Thyroid gland (tissue), 4 donors: Measurements from ENCODE around the gene SCN3A. TPM values are rescaled to one million over a fixed set of nuclear protein-coding genes. Genes with fewer than 3 reads are reported as not detected.

Experiments used
- DNase-seq, 2 donors: peaks; one replicate each; pipeline ENCODE4 v3.0.0-alpha.2; 2019
- H3K27ac ChIP-seq, 3 donors: fragments of 200-600 bp; sonication (generic); 1 replicate in 2 of 3; 2 replicates in 1 of 3; pipeline ENCODE4 v1.5.1; 2016 to 2019; ENCODE audit warnings: mild to moderate bottlenecking in 1 of 3, moderate library complexity in 1 of 3
- H3K27me3 ChIP-seq: fragments of 200-600 bp; sonication (generic); one replicate; pipeline ENCODE4 v1.5.1; 2019
- H3K36me3 ChIP-seq, 2 donors: fragments of 200-600 bp; sonication (generic); one replicate each; pipeline ENCODE4 v1.5.1; 2016 to 2019
- H3K4me1 ChIP-seq, 2 donors: fragments of 200-600 bp; sonication (generic); one replicate each; pipeline ENCODE4 v1.5.1; 2017 to 2019
- H3K4me3 ChIP-seq, 3 donors: fragments of 200-600 bp; sonication (generic); replicated peaks in 1 of 3; 1 replicate in 2 of 3; 2 replicates in 1 of 3; pipeline ENCODE4 v1.5.1; 2016; ENCODE audit warnings: mild to moderate bottlenecking in 1 of 3
- H3K9me3 ChIP-seq: fragments of 200-600 bp; sonication (generic); one replicate; pipeline ENCODE4 v1.5.1; 2017
- POLR2A ChIP-seq, 2 donors: fragments of 450-650 bp; IDR thresholded peaks; one replicate each; pipeline ENCODE4 v1.6.1; 2017; ENCODE audit warnings: antibody characterized with exemption in 2 of 2, mild to moderate bottlenecking in 2 of 2, moderate library complexity in 1 of 2
- WGBS, 2 donors: methylation state at CpG; one replicate each; pipeline ENCODE4 v1.1.5; 2017; 5-methylcytosine and 5-hydroxymethylcytosine counted together
- intact Hi-C: fragments of 100-400 bp; cut with DNase I; formaldehyde crosslinking; loops from one replicate; pipeline ENCODE4 v1.15.1; 2023
- total RNA-seq, 4 donors: library from RNA; depleted of rRNA; stranded (reverse); fragments of >200 nt; gene quantifications; one replicate each; pipeline ENCODE4 v1.2.3, GENCODE V29; 2016
- TF ChIP-seq, protein P1 (sequence below), 6 experiments: fragments of 200-600 bp in 3 of 6; fragments of 450-650 bp in 3 of 6; sonication (generic) in 3 of 6; IDR thresholded peaks; one replicate each; pipeline ENCODE4 v1.5.1; 2016 to 2019; ENCODE audit warnings: antibody characterized with exemption in 6 of 6, mild to moderate bottlenecking in 2 of 6, inconsistent platforms in 1 of 6, moderate library complexity in 1 of 6

The SCN3A gene
- total RNA-seq, 4 donors from 2014 or later, result 3.0 to 12.5 (median 4.1) TPM

DNA sequence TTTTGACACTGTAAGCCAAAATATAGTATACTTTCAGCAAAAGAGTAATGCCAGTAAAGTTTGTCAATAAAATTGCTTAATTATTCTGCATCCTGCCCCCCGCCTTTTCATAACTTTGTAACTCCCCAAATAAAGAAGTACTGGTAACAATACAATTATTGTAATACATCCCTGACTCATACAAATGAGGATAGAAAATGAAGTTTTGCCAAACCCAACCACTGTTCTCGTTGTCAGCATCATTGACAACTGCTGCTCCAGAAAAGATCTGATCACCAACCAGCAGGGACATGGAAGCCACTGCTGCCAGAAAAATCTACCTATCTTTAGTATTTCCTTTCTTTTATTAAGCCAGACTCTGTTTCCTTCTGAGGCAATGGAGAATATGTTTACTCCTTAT is 27.1 kb downstream of the SCN3A start:
- DNase-seq, result no peak
- WGBS, 2 donors, result 75 to 91% methylated on average over 2 of the region's 2 CpGs
- no peaks in the 10 kb centered on the region for H3K4me1 ChIP-seq
- intact Hi-C loops, result no loop called here
- TF ChIP-seq, protein P1, sequence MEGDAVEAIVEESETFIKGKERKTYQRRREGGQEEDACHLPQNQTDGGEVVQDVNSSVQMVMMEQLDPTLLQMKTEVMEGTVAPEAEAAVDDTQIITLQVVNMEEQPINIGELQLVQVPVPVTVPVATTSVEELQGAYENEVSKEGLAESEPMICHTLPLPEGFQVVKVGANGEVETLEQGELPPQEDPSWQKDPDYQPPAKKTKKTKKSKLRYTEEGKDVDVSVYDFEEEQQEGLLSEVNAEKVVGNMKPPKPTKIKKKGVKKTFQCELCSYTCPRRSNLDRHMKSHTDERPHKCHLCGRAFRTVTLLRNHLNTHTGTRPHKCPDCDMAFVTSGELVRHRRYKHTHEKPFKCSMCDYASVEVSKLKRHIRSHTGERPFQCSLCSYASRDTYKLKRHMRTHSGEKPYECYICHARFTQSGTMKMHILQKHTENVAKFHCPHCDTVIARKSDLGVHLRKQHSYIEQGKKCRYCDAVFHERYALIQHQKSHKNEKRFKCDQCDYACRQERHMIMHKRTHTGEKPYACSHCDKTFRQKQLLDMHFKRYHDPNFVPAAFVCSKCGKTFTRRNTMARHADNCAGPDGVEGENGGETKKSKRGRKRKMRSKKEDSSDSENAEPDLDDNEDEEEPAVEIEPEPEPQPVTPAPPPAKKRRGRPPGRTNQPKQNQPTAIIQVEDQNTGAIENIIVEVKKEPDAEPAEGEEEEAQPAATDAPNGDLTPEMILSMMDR (IDR thresholded peaks at IDR 0.05), result no peak
- no peak for TF ChIP-seq POLR2A (IDR thresholded peaks at IDR 0.05)
- no peaks in the 10 kb centered on the region for H3K27me3 ChIP-seq
- H3K9me3 ChIP-seq, result no peaks in the 10 kb centered on the region
- no peak overlapping the region for H3K4me3 ChIP-seq
- H3K27ac ChIP-seq, result no peak overlapping the region
- no peaks in the 10 kb centered on the region for H3K36me3 ChIP-seq

DNA sequence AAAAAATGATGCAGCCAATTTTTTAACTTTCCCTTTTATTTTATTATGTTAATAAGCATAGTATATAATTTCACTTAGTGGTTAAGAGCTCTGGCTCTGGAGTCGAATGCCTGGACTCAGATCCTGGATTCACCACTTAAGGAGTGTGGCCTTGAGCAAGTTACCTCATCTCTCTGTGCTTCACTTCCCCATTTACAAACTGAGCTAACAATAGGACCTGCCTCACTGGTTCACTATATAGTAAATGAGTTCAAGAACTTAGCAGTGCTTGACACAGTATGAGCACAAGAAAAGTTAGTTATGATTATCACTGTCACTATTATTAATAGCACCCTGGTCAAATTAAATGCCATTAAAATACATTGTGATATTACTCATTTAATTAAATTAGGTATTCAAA is 30.6 kb downstream of the SCN3A start:
- no peak overlapping the region for H3K4me3 ChIP-seq
- no peak overlapping the region for H3K27ac ChIP-seq
- TF ChIP-seq POLR2A (IDR thresholded peaks at IDR 0.05), result no peak
- TF ChIP-seq, protein P1 (IDR thresholded peaks at IDR 0.05), result no peak
- no peaks in the 10 kb centered on the region for H3K4me1 ChIP-seq
- 70 to 83% methylated on average over 1 of the region's 1 CpG for WGBS, 2 donors
- no peaks in the 10 kb centered on the region for H3K36me3 ChIP-seq
- intact Hi-C loops, result no loop called here
- H3K9me3 ChIP-seq, result no peaks in the 10 kb centered on the region
- H3K27me3 ChIP-seq, result no peaks in the 10 kb centered on the region
- DNase-seq, result no peak

DNA sequence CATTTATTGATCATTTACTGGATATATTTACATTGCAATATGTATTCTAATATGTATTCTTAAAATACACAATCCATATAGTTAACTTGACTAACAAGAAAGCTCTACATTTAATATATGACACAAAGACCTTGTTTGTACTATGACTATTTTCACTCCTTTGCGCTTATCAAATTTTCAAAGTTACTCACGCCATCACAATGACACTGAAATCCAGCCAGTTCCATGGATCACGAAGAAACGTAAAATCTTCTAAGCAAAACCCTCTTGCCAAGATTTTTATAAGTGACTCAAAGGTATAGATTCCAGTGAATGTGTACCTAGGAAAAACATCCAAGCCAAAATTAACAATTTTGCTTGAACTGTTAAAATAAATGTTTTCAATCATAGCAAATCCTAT is 39.6 kb downstream of the SCN3A start:
- intact Hi-C loops, result no loop called here
- no peaks in the 10 kb centered on the region for H3K27me3 ChIP-seq
- TF ChIP-seq POLR2A (IDR thresholded peaks at IDR 0.05), result no peak
- TF ChIP-seq, protein P1 (IDR thresholded peaks at IDR 0.05), result no peak
- H3K4me3 ChIP-seq, result no peak overlapping the region
- H3K9me3 ChIP-seq, result no peaks in the 10 kb centered on the region
- 94 to 95% methylated on average over 4 of the region's 4 CpGs for WGBS, 2 donors
- no peaks in the 10 kb centered on the region for H3K4me1 ChIP-seq
- H3K27ac ChIP-seq, result no peak overlapping the region
- no peaks in the 10 kb centered on the region for H3K36me3 ChIP-seq
- DNase-seq, result no peak

DNA sequence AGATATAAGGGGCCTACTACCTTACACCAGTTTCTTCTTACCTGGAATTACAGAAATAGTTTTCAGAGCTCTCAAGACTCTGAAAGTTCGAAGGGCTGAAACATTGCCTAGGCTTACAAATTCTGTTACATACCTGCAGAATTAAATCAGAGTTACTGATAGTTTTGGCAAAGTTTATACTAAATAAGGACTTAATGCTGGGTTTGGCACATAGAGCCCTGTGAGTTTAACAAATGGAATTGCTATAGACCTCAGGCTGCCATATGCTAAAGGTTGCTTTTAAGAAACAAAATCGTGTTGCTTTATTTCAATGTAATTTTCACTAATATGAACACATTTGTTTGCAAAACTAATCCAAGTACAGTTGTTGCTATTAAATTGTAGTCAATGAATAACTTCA is 40.1 kb downstream of the SCN3A start:
- no peaks in the 10 kb centered on the region for H3K9me3 ChIP-seq
- no peak for TF ChIP-seq POLR2A (IDR thresholded peaks at IDR 0.05)
- TF ChIP-seq, protein P1 (IDR thresholded peaks at IDR 0.05), result no peak
- H3K36me3 ChIP-seq, result no peaks in the 10 kb centered on the region
- DNase-seq, result no peak
- no peak overlapping the region for H3K27ac ChIP-seq
- 92 to 95% methylated on average over 2 of the region's 2 CpGs for WGBS, 2 donors
- intact Hi-C loops, result no loop called here
- no peaks in the 10 kb centered on the region for H3K27me3 ChIP-seq
- no peak overlapping the region for H3K4me3 ChIP-seq
- H3K4me1 ChIP-seq, result no peaks in the 10 kb centered on the region

DNA sequence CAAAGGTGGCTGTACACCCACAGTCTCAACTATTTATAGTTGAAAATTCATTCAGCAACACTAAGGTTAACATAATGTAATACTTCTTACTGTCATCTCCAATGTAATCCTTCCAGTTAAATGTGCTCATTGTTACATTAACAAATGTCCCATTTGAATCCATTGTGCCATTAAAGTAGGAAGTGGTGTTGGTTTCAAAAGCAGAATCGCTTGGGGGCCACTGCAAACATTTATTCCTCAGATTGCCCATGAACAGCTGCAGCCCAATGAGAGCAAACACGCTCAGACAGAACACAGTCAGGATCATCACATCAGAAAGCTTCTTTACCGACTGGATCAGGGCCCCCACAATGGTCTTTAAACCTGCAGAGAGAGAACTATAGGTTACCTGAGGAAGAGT is 41.4 kb downstream of the SCN3A start:
- WGBS, 2 donors, result 69 to 76% methylated on average over 3 of the region's 3 CpGs
- Histone ChIP-seq H3K27me3 (no peaks in the 10 kb centered on the region), H3K36me3 (no peaks in the 10 kb centered on the region), H3K4me1 (no peaks in the 10 kb centered on the region), H3K27ac (no peak overlapping the region), H3K9me3 (no peaks in the 10 kb centered on the region), H3K4me3 (no peak overlapping the region)
- intact Hi-C loops, result no loop called here
- no peak for TF ChIP-seq POLR2A (IDR thresholded peaks at IDR 0.05)
- TF ChIP-seq, protein P1 (IDR thresholded peaks at IDR 0.05), result no peak
- no peak for DNase-seq
